H1 (cell line): ENCODE results near the gene PHKA2. TPM values are rescaled to one million over a fixed set of nuclear protein-coding genes. Genes with fewer than 3 reads are reported as not detected.

Source experiments
- CTCF ChIA-PET: fragments of 300-600 bp; sonication (Branson Sonifier 250); formaldehyde crosslinking; loops from one replicate; lab custom pipeline; 2021; ENCODE audit not compliant: partially characterized antibody; lab: Charles Lee
- POLR2A ChIA-PET: fragments of 300-600 bp; sonication (Branson Sonifier 250); formaldehyde crosslinking; loops from one replicate; lab custom pipeline; 2021; ENCODE audit warnings: inconsistent platforms; ENCODE audit not compliant: partially characterized antibody; lab: Charles Lee
- DNase-seq, 2 experiments: peaks; one replicate each; pipeline versions ENCODE4 v3.0.0 to v3.0.0-alpha.2; 2010 to 2022; ENCODE audit warnings: low spot score in 2 of 2, low read depth in 1 of 2, mixed read lengths in 1 of 2
- FAIRE-seq: peaks from 2 replicates; lab custom pipeline; 2011; peaks lifted over from hg19 to GRCh38; lab: Jason Lieb, UNC
- H2AFZ ChIP-seq: 2 replicates; pipeline ENCODE4 v1.8.1; 2012; ENCODE audit warnings: low read length, inconsistent platforms
- H2AK5ac ChIP-seq: 2 replicates; pipeline ENCODE4 v1.6.1; 2013; ENCODE audit warnings: low read depth, low read length
- H2BK120ac ChIP-seq: replicated peaks from 2 replicates; pipeline ENCODE3; 2013; ENCODE audit warnings: low read depth, low read length, inconsistent platforms
- H2BK12ac ChIP-seq: 2 replicates; pipeline ENCODE4 v1.6.1; 2013; ENCODE audit warnings: low read depth, low read length
- H2BK15ac ChIP-seq: 2 replicates; pipeline ENCODE4 v1.6.1; 2013; ENCODE audit warnings: low read length
- H2BK20ac ChIP-seq: 2 replicates; pipeline ENCODE4 v1.6.1; 2013; ENCODE audit warnings: low read length
- H2BK5ac ChIP-seq: 2 replicates; pipeline ENCODE4 v1.6.1; 2013; ENCODE audit warnings: low read depth, low read length
- H3K14ac ChIP-seq: 2 replicates; pipeline ENCODE4 v1.6.1; 2013; ENCODE audit warnings: inconsistent platforms; ENCODE audit not compliant: insufficient read length
- H3K18ac ChIP-seq: 2 replicates; pipeline ENCODE4 v1.6.1; 2013; ENCODE audit warnings: low read length; ENCODE audit errors: extremely low read depth
- H3K23ac ChIP-seq: 2 replicates; pipeline ENCODE4 v1.6.1; 2013; ENCODE audit warnings: inconsistent platforms; ENCODE audit not compliant: insufficient read length
- H3K23me2 ChIP-seq: 2 replicates; pipeline ENCODE4 v1.6.1; 2013; ENCODE audit warnings: low read depth, low read length
- H3K27ac ChIP-seq: 2 replicates; pipeline ENCODE4 v1.6.1; 2011; ENCODE audit warnings: low read depth, low read length, inconsistent platforms
- H3K27me3 ChIP-seq, 4 experiments: replicated peaks in 1 of 4; 1 replicate in 1 of 4; 2 replicates in 3 of 4; pipeline versions ENCODE4 v1.6.1 to v1.8.1; 2011 to 2013; ENCODE audit warnings: low read length in 3 of 4, mild to moderate bottlenecking in 3 of 4, inconsistent platforms in 2 of 4, mixed read lengths in 2 of 4, moderate library complexity in 1 of 4; ENCODE audit not compliant: control insufficient read depth in 3 of 4, insufficient read depth in 3 of 4; ENCODE audit errors: extremely low read depth in 1 of 4
- H3K36me3 ChIP-seq, 4 experiments: 2 replicates each; pipeline versions ENCODE4 v1.6.1 to v1.8.1; 2011 to 2013; ENCODE audit warnings: mild to moderate bottlenecking in 4 of 4, low read length in 3 of 4, moderate library complexity in 2 of 4, control low read depth in 1 of 4, inconsistent platforms in 1 of 4; ENCODE audit not compliant: insufficient read depth in 4 of 4, control insufficient read depth in 2 of 4
- H3K4ac ChIP-seq: replicated peaks from 2 replicates; pipeline ENCODE3; 2013; ENCODE audit warnings: low read length, low read depth, mixed read lengths, inconsistent platforms; ENCODE audit not compliant: insufficient read length
- H3K4me1 ChIP-seq, 4 experiments: replicated peaks in 1 of 4; 1 replicate in 1 of 4; 2 replicates in 3 of 4; pipeline versions ENCODE4 v1.6.1 to v1.8.1; 2011 to 2013; ENCODE audit warnings: low read length in 3 of 4, inconsistent platforms in 2 of 4, mixed read lengths in 1 of 4; ENCODE audit not compliant: insufficient read depth in 4 of 4, control insufficient read depth in 3 of 4
- H3K4me2 ChIP-seq, 2 experiments: 2 replicates each; pipeline versions ENCODE4 v1.6.1 to v1.8.1; 2011 to 2013; ENCODE audit warnings: low read depth in 2 of 2, low read length in 2 of 2, control low read depth in 1 of 2, inconsistent platforms in 1 of 2, mild to moderate bottlenecking in 1 of 2; ENCODE audit not compliant: insufficient read depth in 1 of 2
- H3K4me3 ChIP-seq, 4 experiments: fragments of 200-600, 300-600 bp in 1 of 4; sonication (generic), shearing (Covaris generic), sonication (Bioruptor Twin) in 1 of 4; 2 replicates each; pipeline versions ENCODE4 v1.5.1 to v1.8.1; 2011 to 2016; ENCODE audit warnings: low read length in 4 of 4, low read depth in 3 of 4, control low read depth in 2 of 4, inconsistent platforms in 2 of 4, mild to moderate bottlenecking in 2 of 4, mixed read lengths in 1 of 4, moderate library complexity in 1 of 4; ENCODE audit not compliant: insufficient read depth in 2 of 4; ENCODE audit errors: extremely low read depth in 1 of 4
- H3K56ac ChIP-seq: replicated peaks from 2 replicates; pipeline ENCODE3; 2013; ENCODE audit warnings: low read depth, mild to moderate bottlenecking, mixed read lengths, low read length, inconsistent platforms; ENCODE audit not compliant: insufficient read length
- H3K79me1 ChIP-seq: 2 replicates; pipeline ENCODE4 v1.6.1; 2013; ENCODE audit warnings: low read depth, low read length, control low read depth
- H3K79me2 ChIP-seq, 2 experiments: 2 replicates each; pipeline versions ENCODE4 v1.6.1 to v1.8.1; 2012 to 2013; ENCODE audit warnings: low read length in 2 of 2, mild to moderate bottlenecking in 2 of 2, inconsistent platforms in 1 of 2; ENCODE audit not compliant: insufficient read depth in 2 of 2, control insufficient read depth in 1 of 2
- H3K9ac ChIP-seq, 4 experiments: replicated peaks in 1 of 4; 1 replicate in 1 of 4; 2 replicates in 3 of 4; pipeline versions ENCODE4 v1.6.1 to v1.8.1; 2011 to 2013; ENCODE audit warnings: low read depth in 3 of 4, low read length in 3 of 4, control low read depth in 2 of 4, mild to moderate bottlenecking in 2 of 4, moderate library complexity in 2 of 4, inconsistent platforms in 1 of 4; ENCODE audit errors: extremely low read depth in 1 of 4
- H3K9me3 ChIP-seq, 2 experiments: 2 replicates each; pipeline versions ENCODE4 v1.6.1 to v1.8.1; 2012 to 2013; ENCODE audit warnings: mild to moderate bottlenecking in 2 of 2, moderate library complexity in 2 of 2, control low read depth in 1 of 2, inconsistent platforms in 1 of 2, low read depth in 1 of 2, low read length in 1 of 2, mixed read lengths in 1 of 2; ENCODE audit not compliant: insufficient read depth in 2 of 2
- H4K20me1 ChIP-seq, 2 experiments: replicated peaks in 1 of 2; 2 replicates each; pipeline versions ENCODE3 to v1.8.1; 2011 to 2013; ENCODE audit warnings: inconsistent platforms in 2 of 2, low read length in 2 of 2, mild to moderate bottlenecking in 1 of 2; ENCODE audit not compliant: insufficient read depth in 2 of 2, control insufficient read depth in 1 of 2
- H4K5ac ChIP-seq: 2 replicates; pipeline ENCODE4 v1.6.1; 2013; ENCODE audit warnings: low read length, low read depth, mixed read lengths, inconsistent platforms; ENCODE audit not compliant: insufficient read length
- H4K8ac ChIP-seq: 2 replicates; pipeline ENCODE4 v1.8.0; 2013; ENCODE audit warnings: mild to moderate bottlenecking, moderate library complexity, low read length, inconsistent platforms; ENCODE audit not compliant: insufficient read depth; ENCODE audit errors: extremely low read depth
- H4K91ac ChIP-seq: replicated peaks from 2 replicates; pipeline ENCODE3; 2013; ENCODE audit warnings: low read length, mixed read lengths, inconsistent platforms; ENCODE audit not compliant: insufficient read length
- WGBS, 2 experiments: shearing (Covaris generic) in 1 of 2; methylation state at CpG; one replicate each; pipeline versions ENCODE4 v1.1.6 to v1.1.7; 2013 to 2015; ENCODE audit warnings: low lambda C conversion rate in 2 of 2, mixed read lengths in 2 of 2, inconsistent platforms in 1 of 2, low coverage in 1 of 2, missing lambda C conversion rate in 1 of 2; ENCODE audit not compliant: insufficient replicate concordance in 2 of 2, insufficient coverage in 1 of 2, insufficient read length in 1 of 2; ENCODE audit errors: extremely low coverage in 1 of 2, missing lambda C conversion rate in 1 of 2; 5-methylcytosine and 5-hydroxymethylcytosine counted together
- polyA plus RNA-seq, 7 experiments: library from polyadenylated mRNA; depleted of rRNA in 3 of 7; stranded (reverse) in 5 of 7; unstranded in 2 of 7; fragments of >200 nt in 5 of 7; fragments of 200-250 nt in 2 of 7; gene quantifications; 1 replicate in 5 of 7; 2 replicates in 1 of 7; 4 replicates in 1 of 7; pipeline versions ENCODE4 v1.2.1 to v1.2.3, GENCODE V29; 2011 to 2013; ENCODE audit warnings: missing spikeins in 2 of 7, mixed read lengths in 2 of 7
- total RNA-seq: library from RNA; stranded (reverse); fragmentation: NEBNext Ultra II Directional; extraction: Animal tissue kit (Norgen Biotek cat#: 25700); gene quantifications from 2 replicates; pipeline ENCODE4 v1.2.1, GENCODE V29; 2021

PHKA2 gene
- total and polyA plus RNA-seq, 2 of the 8 experiments (the other 6 are each of a cell fraction or from before 2014, with no cell fraction given), result 28.1 to 35.8 TPM

- no peak overlapping the region for H3K4me2 ChIP-seq
- no peak overlapping the region for H2BK12ac ChIP-seq
- POLR2A ChIA-PET, result no interaction called here
- H2AFZ ChIP-seq, result no peak overlapping the region
- no peak overlapping the region for H3K4ac ChIP-seq
- H3K4me3 ChIP-seq, result no peak overlapping the region
- H3K9ac ChIP-seq, result no peak overlapping the region
- CTCF ChIA-PET, result interaction anchor here (1.2 to 1.5 kb wide), 2 partner anchors 9 to 21 kb away, joined by 3 to 4 read pairs; no protein-coding TSS in a partner anchor
- H2BK120ac ChIP-seq, result no peak overlapping the region
- H3K27ac ChIP-seq, result no peak overlapping the region
- H4K5ac ChIP-seq, result no peak overlapping the region
- no peaks in the 10 kb centered on the region for H3K36me3 ChIP-seq
- H4K8ac ChIP-seq, result no peak overlapping the region
- no peaks in the 10 kb centered on the region for H3K27me3 ChIP-seq
- H3K4me1 ChIP-seq, result no peaks in the 10 kb centered on the region; a peak in 1 of 7 replicates
- no peak overlapping the region for H2AK5ac ChIP-seq
- no peak overlapping the region for H4K91ac ChIP-seq
- FAIRE-seq, result no peak
- no peak overlapping the region for H3K18ac ChIP-seq
- H3K14ac ChIP-seq, result no peak overlapping the region
- H2BK5ac ChIP-seq, result no peak overlapping the region
- H2BK15ac ChIP-seq, result no peak overlapping the region
- H3K23me2 ChIP-seq, result no peaks in the 10 kb centered on the region
- no peaks in the 10 kb centered on the region for H3K79me1 ChIP-seq
- H3K23ac ChIP-seq, result no peak overlapping the region
- no peaks in the 10 kb centered on the region for H3K9me3 ChIP-seq
- no peak overlapping the region for H2BK20ac ChIP-seq
- 86% methylated on average over 1 of the region's 7 CpGs; no CpG with 5 or more reads in 1 of the 2 experiments for whole genome bisulfite sequencing, 2 experiments
- no peaks in the 10 kb centered on the region for H4K20me1 ChIP-seq
- no peak for DNase-seq
- H3K56ac ChIP-seq, result no peak overlapping the region
- no peaks in the 10 kb centered on the region for H3K79me2 ChIP-seq
Observed at GRCh38 chrX:18877469-18877868, 106.4 kb downstream of the PHKA2 start.
